ENCODE data around the gene PEX5L.

Gene PEX5L

GRCh38 chr3:179825527-179826246, 211.1 kb downstream of the PEX5L start:
- TF ChIP-seq REST (IDR thresholded peaks at IDR 0.05; ENCODE audit: insufficient read depth in 1 of 2, low read depth in 2 of 2, low read length in 2 of 2) = no peak
- no peak for TF ChIP-seq FOXP2 (optimal IDR thresholded peaks at IDR 0.05; ENCODE audit: borderline replicate concordance, extremely low read depth, extremely low read length, insufficient read depth)
- no peak for TF ChIP-seq POLR2AphosphoS5 (IDR thresholded peaks at IDR 0.05; ENCODE audit: low read depth, low read length)
- no peak for TF ChIP-seq SIN3A (IDR thresholded peaks at IDR 0.05; ENCODE audit: borderline replicate concordance, insufficient read depth, low read length)
- TF ChIP-seq TAF1 (IDR thresholded peaks at IDR 0.05; ENCODE audit: borderline replicate concordance, insufficient read depth, low read length) = no peak

GRCh38 chr3:179822296-179822695, 214.4 kb downstream of the PEX5L start:
- TF ChIP-seq TAF1 (IDR thresholded peaks at IDR 0.05; ENCODE audit: borderline replicate concordance, insufficient read depth, low read length) (no peak), REST (IDR thresholded peaks at IDR 0.05; ENCODE audit: insufficient read depth in 1 of 2, low read depth in 2 of 2, low read length in 2 of 2) (no peak), POLR2AphosphoS5 (IDR thresholded peaks at IDR 0.05; ENCODE audit: low read depth, low read length) (no peak), FOXP2 (optimal IDR thresholded peaks at IDR 0.05; ENCODE audit: borderline replicate concordance, extremely low read depth, extremely low read length, insufficient read depth) (no peak), SIN3A (IDR thresholded peaks at IDR 0.05; ENCODE audit: borderline replicate concordance, insufficient read depth, low read length) (no peak)

- TF ChIP-seq POLR2AphosphoS5 (IDR thresholded peaks at IDR 0.05; ENCODE audit: low read depth, low read length) (no peak), REST (IDR thresholded peaks at IDR 0.05; ENCODE audit: insufficient read depth in 1 of 2, low read depth in 2 of 2, low read length in 2 of 2) (no peak), TAF1 (IDR thresholded peaks at IDR 0.05; ENCODE audit: borderline replicate concordance, insufficient read depth, low read length) (no peak), SIN3A (IDR thresholded peaks at IDR 0.05; ENCODE audit: borderline replicate concordance, insufficient read depth, low read length) (no peak), FOXP2 (optimal IDR thresholded peaks at IDR 0.05; ENCODE audit: borderline replicate concordance, extremely low read depth, extremely low read length, insufficient read depth) (no peak)
Observed at GRCh38 chr3:179819379-179819778, 217.4 kb downstream of the PEX5L start.

GRCh38 chr3:179812096-179812382, 224.7 kb downstream of the PEX5L start:
- TF ChIP-seq REST (IDR thresholded peaks at IDR 0.05; ENCODE audit: insufficient read depth in 1 of 2, low read depth in 2 of 2, low read length in 2 of 2) (no peak), POLR2AphosphoS5 (IDR thresholded peaks at IDR 0.05; ENCODE audit: low read depth, low read length) (no peak), FOXP2 (optimal IDR thresholded peaks at IDR 0.05; ENCODE audit: borderline replicate concordance, extremely low read depth, extremely low read length, insufficient read depth) (no peak), TAF1 (IDR thresholded peaks at IDR 0.05; ENCODE audit: borderline replicate concordance, insufficient read depth, low read length) (no peak), SIN3A (IDR thresholded peaks at IDR 0.05; ENCODE audit: borderline replicate concordance, insufficient read depth, low read length) (no peak)

Measured in PFSK-1 (cell line).